Esophagus muscularis mucosa (tissue), 3 donors: ENCODE data around the gene GPC5.

ENCODE experiments used
- POLR2AphosphoS5 ChIP-seq, 2 donors: sonication (generic); formaldehyde crosslinking; IDR thresholded peaks; one replicate each; pipeline ENCODE4 v1.6.1; 2017; ENCODE audit warnings: antibody characterized with exemption in 2 of 2
- TF ChIP-seq, protein P1 (sequence below), 3 experiments: fragments of 200-600 bp in 2 of 3; fragments of 450-650 bp in 1 of 3; sonication (generic) in 2 of 3; IDR thresholded peaks; one replicate each; pipeline ENCODE4 v1.5.1; 2017 to 2019; ENCODE audit warnings: antibody characterized with exemption in 3 of 3, mild to moderate bottlenecking in 2 of 3, moderate library complexity in 1 of 3

DNA sequence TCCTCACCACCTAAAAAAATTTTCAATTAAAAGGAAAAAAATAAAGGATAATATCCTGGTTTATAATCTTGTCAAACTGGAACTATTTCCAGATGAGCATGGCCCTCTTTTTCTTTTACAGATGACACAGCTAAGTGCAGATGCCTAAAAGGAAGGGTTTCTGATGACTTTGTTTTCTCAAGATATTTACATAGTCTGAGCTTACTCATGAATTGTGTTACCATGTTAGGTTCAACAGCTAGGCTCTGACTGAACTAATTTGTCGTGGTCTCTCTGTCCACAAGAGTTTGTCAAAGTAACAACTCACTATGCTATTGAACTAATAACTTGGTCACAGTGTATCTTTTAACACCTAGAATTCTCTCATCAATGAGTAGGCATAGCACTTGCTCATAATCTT is 780.8 kb downstream of the GPC5 start:
- TF ChIP-seq, protein P1, sequence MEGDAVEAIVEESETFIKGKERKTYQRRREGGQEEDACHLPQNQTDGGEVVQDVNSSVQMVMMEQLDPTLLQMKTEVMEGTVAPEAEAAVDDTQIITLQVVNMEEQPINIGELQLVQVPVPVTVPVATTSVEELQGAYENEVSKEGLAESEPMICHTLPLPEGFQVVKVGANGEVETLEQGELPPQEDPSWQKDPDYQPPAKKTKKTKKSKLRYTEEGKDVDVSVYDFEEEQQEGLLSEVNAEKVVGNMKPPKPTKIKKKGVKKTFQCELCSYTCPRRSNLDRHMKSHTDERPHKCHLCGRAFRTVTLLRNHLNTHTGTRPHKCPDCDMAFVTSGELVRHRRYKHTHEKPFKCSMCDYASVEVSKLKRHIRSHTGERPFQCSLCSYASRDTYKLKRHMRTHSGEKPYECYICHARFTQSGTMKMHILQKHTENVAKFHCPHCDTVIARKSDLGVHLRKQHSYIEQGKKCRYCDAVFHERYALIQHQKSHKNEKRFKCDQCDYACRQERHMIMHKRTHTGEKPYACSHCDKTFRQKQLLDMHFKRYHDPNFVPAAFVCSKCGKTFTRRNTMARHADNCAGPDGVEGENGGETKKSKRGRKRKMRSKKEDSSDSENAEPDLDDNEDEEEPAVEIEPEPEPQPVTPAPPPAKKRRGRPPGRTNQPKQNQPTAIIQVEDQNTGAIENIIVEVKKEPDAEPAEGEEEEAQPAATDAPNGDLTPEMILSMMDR (IDR thresholded peaks at IDR 0.05): no peak
- no peak for TF ChIP-seq POLR2AphosphoS5 (IDR thresholded peaks at IDR 0.05)
